Cardiac fibroblast (primary cell): Measurements from ENCODE around the gene SLC10A6.
"Not testable (repeated sequence)": the region's sequence is repeated elsewhere in the genome, so short reads cannot be mapped to it uniquely, and the experiment has no call there.

Experiments used
- DNase-seq, 2 donors: peaks; one replicate each; pipeline versions ENCODE4 v3.0.0 to v3.0.0-alpha.2; 2010; ENCODE audit warnings: low read depth in 2 of 2
- H3K4me3 ChIP-seq, 2 donors: replicated peaks in 1 of 2; 1 replicate in 1 of 2; 2 replicates in 1 of 2; pipeline ENCODE4 v1.5.1; 2011; ENCODE audit warnings: low read depth in 2 of 2, low read length in 2 of 2, mild to moderate bottlenecking in 2 of 2, moderate library complexity in 1 of 2
- CTCF ChIP-seq: IDR thresholded peaks from one replicate; pipeline ENCODE4 v1.5.1; 2011; ENCODE audit warnings: low read depth, mild to moderate bottlenecking, low read length, inconsistent platforms

SLC10A6 gene

GRCh38 chr4:86892636-86892960, 43.4 kb upstream of the SLC10A6 start:
- no peak for DNase-seq
- H3K4me3 ChIP-seq: peak overlapping the region; percentile 71 to 77
- no peak for TF ChIP-seq CTCF

- peak within 1 kb of the TSS; percentile 71 to 77 for H3K4me3 ChIP-seq
- peak; percentile 41 to 42 for DNase-seq
- TF ChIP-seq CTCF: no peak
These were observed 42.8 kb upstream of the SLC10A6 start, which contains the start of gene C4orf36 for GRCh38 chr4:86891762-86892635. TSS of gene C4orf36 (minus strand) at chr4:86892422. CDS start at chr4:86891520, 902 bp downstream.

- H3K4me3 ChIP-seq: no peak overlapping the region
- DNase-seq: no peak
- no peak for TF ChIP-seq CTCF
These were observed 41.6 kb upstream of the SLC10A6 start for GRCh38 chr4:86890790-86891189.

GRCh38 chr4:86879641-86880040, 30.5 kb upstream of the SLC10A6 start:
- no peak for DNase-seq
- no peak for TF ChIP-seq CTCF

GRCh38 chr4:86878640-86879039, 29.5 kb upstream of the SLC10A6 start:
- DNase-seq: no peak
- no peak overlapping the region for H3K4me3 ChIP-seq
- TF ChIP-seq CTCF: no peak

More at GRCh38 chr4:86879641-86880040, 30.5 kb upstream of the SLC10A6 start:
- H3K4me3 ChIP-seq: no peak overlapping the region

- no peak for DNase-seq
- no peak overlapping the region for H3K4me3 ChIP-seq
- no peak for TF ChIP-seq CTCF
These were observed 27.9 kb upstream of the SLC10A6 start for GRCh38 chr4:86876894-86877685.

- not testable (repeated sequence) for H3K4me3 ChIP-seq
- DNase-seq: peak in 1 of 2 donors; percentile 48
These were observed 26.3 kb upstream of the SLC10A6 start for GRCh38 chr4:86875436-86875835.
